WTC11 (cell line): Measurements from ENCODE around the gene NUAK1.

Source experiments
- ATF6 ChIP-seq: sonication (generic); formaldehyde crosslinking; IDR thresholded peaks from 2 replicates; pipeline ENCODE4 v1.8.1; 2023; ENCODE audit warnings: mild to moderate bottlenecking, missing genetic modification reagents
- CDX4 ChIP-seq: fragments of 250-450 bp; sonication (Bioruptor Pico); IDR thresholded peaks from 2 replicates; pipeline ENCODE4 v1.9.0; 2021; ENCODE audit warnings: moderate library complexity, mild to moderate bottlenecking, inconsistent platforms, borderline replicate concordance
- CTCF ChIP-seq: fragments of 200-600 bp; IDR thresholded peaks from 2 replicates; pipeline ENCODE4 v1.8.0; 2022; ENCODE audit warnings: antibody characterized with exemption
- FOXJ3 ChIP-seq: sonication (generic); formaldehyde crosslinking; IDR thresholded peaks from 2 replicates; pipeline ENCODE4 v1.9.0; 2021; ENCODE audit warnings: missing genetic modification reagents, mild to moderate bottlenecking, borderline replicate concordance
- MAX ChIP-seq: sonication (generic); formaldehyde crosslinking; IDR thresholded peaks from 2 replicates; pipeline ENCODE4 v1.8.0; 2022; ENCODE audit warnings: mild to moderate bottlenecking, missing genetic modification reagents
- PREB ChIP-seq: sonication (generic); formaldehyde crosslinking; IDR thresholded peaks from 2 replicates; pipeline ENCODE4 v1.8.1; 2022; ENCODE audit warnings: mild to moderate bottlenecking, missing genetic modification reagents, moderate library complexity, borderline replicate concordance
- PRRX2 ChIP-seq: fragments of 250-450 bp; sonication (Bioruptor Pico); IDR thresholded peaks from 2 replicates; pipeline ENCODE4 v1.8.0; 2021; ENCODE audit warnings: mild to moderate bottlenecking
- USF1 ChIP-seq: sonication (generic); formaldehyde crosslinking; IDR thresholded peaks from 2 replicates; pipeline ENCODE4 v1.8.0; 2022; ENCODE audit warnings: mild to moderate bottlenecking, missing genetic modification reagents
- ZBTB21 ChIP-seq: sonication (generic); formaldehyde crosslinking; IDR thresholded peaks from 2 replicates; pipeline ENCODE4 v1.8.1; 2023; ENCODE audit warnings: mild to moderate bottlenecking, missing genetic modification reagents, borderline replicate concordance
- ZNF138 ChIP-seq: sonication (generic); formaldehyde crosslinking; conservative IDR thresholded peaks from 2 replicates; pipeline ENCODE4 v1.8.1; 2022; ENCODE audit warnings: mild to moderate bottlenecking, moderate library complexity, missing genetic modification reagents
- ZNF512 ChIP-seq: sonication (generic); formaldehyde crosslinking; IDR thresholded peaks from 2 replicates; pipeline ENCODE4 v1.8.1; 2022; ENCODE audit warnings: missing genetic modification reagents, borderline replicate concordance
- ZSCAN18 ChIP-seq: fragments of 250-450 bp; sonication (Bioruptor Pico); IDR thresholded peaks from 2 replicates; pipeline ENCODE4 v2.1.2; 2022; ENCODE audit warnings: mild to moderate bottlenecking, moderate library complexity

GRCh38 chr12:106114447-106115068 lies 24.2 kb downstream of the NUAK1 start:
- no peak for TF ChIP-seq CTCF
- no peak for TF ChIP-seq ZSCAN18 (CRISPR knock-in tag)
- TF ChIP-seq MAX (CRISPR knock-in tag) = no peak
- no peak for TF ChIP-seq ATF6
- no peak for TF ChIP-seq USF1 (CRISPR knock-in tag)
- TF ChIP-seq PREB (CRISPR knock-in tag) = no peak
- TF ChIP-seq ZNF138 (CRISPR knock-in tag) = no peak
- TF ChIP-seq CDX4 = no peak
- TF ChIP-seq ZNF512 (CRISPR knock-in tag) = no peak
- TF ChIP-seq PRRX2 (CRISPR knock-in tag) = no peak
- TF ChIP-seq ZBTB21 (CRISPR knock-in tag) = no peak
- TF ChIP-seq FOXJ3 (CRISPR knock-in tag) = no peak
